Amygdala (tissue), 56 donors: ENCODE data around the gene EXOSC7.
"Not testable (repeated sequence)": the region's sequence is repeated elsewhere in the genome, so short reads cannot be mapped to it uniquely, and the experiment has no call there.

Experiments used
- DNase-seq, 56 donors: peaks; one replicate each; lab custom pipeline; 2025; lab: John Stamatoyannopoulos, UW

Gene EXOSC7

DNA sequence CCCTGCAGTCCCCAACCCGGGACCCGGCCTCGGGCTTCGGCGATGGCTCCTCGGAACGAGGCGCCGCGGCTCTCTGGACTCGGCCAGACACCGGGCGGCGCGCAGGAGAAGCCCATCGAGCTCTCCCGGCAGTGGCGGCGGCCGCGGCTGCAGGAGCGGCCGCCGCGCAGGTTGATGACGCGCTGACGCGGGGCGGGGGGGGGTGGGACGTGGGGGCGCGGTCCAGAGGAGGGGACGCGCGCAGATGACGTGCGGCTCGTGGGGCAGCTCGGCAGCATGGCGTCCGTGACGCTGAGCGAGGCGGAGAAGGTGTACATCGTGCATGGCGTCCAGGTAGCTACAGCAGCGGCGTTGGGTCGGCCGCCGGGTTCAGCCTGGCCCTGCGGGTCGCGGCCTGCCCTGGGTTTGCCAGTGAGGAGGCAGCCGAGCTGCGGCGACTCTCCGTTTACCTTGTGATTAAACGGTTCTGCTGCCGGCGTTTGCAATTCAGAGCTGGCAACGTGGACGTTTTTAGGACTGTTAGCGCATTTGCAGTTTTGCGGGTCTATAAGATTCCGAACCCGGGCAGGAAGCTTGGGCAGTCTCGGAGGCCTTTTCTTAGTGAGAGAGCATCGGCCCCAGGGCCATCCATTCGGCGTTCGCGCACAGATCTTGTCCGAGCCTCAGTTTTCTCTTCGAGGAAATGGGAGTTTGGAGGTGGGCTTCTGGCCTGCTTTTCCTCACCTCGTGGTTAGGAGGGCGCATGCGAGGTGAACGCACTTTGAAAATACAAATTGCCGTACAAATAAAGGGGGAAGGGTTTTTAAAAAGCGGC is at the start of gene EXOSC7, which contains the start of gene ZDHHC3:
EXOSC7 (plus strand) TSS at position 243 of the 814 bp plus-strand sequence; CDS start at position 277, 34 bp downstream.
ZDHHC3 (minus strand) TSS at position 173 of the 814 bp plus-strand sequence. CDS start 16,738 bp downstream, outside the sequence.
- peak in 55 of 56 donors; percentile 27 to 90 (median 75) for DNase-seq

DNA sequence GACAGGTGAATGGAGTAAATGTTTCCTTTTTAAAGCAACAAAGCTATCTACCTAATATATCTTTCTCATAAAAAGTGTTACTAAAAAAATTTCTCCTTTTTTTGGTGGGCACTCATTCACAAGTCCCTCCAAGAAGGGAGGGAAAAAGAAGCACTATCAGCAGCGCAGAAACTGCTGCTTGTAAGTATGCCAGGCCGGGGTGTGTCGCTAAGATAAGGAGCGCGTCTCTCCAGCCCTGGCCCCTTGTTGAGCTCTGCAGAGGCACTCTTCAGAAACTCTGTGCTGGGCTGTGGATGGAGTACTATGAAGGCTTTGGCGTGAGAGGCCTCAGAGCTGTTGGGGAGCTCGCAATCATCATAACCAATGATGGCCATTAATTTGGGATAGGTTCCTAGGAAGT is 49.1 kb upstream of the EXOSC7 start:
- DNase-seq = no peak

DNA sequence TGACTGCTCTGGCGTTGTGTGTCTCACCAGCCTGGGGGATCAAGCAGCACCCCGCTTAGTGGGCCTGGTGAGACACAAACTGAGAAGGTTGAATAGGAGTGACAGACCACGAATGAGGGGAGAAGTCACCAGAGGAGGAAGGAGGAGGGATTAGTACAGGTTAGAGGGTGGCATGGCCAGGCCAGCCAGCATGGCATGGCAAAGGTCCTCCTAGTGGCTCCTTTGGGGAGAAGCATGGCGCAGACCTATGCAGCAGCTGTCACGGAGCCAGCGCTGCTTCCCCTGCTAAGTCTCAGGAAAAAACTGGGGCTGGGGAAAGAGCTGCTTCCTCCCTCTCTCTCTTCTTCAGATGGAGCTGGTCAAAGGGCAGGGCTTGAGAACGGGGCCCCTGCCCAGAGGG is 48.7 kb upstream of the EXOSC7 start:
- no peak for DNase-seq

DNA sequence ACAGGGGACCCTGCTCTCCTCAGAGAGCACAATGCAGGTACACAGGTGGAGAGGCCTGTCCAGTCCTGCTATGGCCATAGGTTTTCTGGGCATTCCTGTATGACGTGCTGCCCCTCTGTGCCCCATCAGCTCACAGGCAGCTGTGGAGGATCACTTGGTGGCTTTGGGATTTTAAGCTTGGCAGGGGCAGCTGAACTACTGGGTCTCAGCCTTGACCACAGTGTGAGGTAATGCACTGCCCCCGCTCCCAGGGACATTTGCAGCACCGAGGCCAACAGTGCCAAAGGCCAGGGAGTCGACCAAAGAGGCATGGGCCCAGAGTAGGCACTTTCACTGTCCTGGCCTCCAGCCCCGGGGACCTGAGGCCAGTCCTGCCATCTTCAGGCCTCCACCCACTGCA is 46.3 kb upstream of the EXOSC7 start:
- DNase-seq = no peak

DNA sequence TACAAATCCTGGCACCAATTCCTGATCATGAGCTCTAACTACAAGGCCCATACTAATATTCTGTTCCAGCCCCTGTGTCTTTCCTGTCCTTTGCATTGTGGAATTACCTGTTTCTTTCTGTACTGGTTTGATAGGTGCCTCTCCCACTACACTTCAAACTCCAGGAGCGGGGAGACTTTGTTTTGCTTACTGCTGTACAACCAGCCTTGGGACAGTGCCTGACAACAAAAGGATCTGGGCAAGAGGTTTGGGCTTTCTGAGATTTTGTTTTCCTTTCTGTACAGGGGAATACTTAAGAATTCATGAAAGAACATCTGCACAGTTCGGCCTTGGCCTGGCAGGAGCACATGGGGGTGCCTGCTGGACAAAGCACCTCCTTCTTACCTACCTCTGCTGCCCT is 45.1 kb upstream of the EXOSC7 start:
- no peak for DNase-seq

DNA sequence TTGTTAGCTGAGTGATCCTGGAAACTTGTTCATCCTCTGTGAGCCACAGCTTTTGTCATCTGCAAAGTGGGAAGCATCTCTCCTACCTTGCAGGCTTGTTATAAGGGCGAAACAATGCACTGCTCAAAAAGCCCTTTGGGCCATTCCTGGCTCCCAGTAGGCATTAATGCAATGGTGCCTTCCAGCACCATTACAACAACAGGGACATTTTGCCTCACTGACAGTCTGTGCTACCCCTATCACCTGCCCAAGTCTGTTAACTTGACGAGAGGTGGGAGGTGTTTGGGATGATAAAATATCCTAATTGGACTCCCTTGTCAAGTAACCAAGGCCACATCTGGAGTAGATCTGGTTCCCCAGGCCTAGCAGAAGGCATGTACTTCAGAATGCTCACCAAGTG is 44.3 kb upstream of the EXOSC7 start:
- DNase-seq = no peak

DNA sequence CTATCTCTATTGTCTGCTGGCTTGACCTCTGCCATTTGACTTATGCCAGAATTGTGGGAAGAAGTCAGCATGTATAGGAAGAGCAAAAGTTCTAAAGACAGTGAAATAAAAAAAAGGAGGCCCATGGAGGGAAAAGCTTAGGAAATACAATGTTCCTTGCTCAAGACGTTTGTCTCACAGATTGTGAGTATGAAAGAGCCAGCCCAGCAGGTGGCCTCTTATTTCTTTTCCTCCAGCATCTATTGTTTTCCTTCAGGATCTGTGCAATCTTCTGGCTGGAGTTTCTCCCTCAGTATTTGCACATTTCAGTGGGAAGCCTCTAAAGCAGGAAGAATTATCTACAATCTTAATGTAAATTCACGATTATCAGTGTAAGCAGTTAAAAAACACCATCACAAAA is 43.8 kb upstream of the EXOSC7 start:
- DNase-seq = no peak

DNA sequence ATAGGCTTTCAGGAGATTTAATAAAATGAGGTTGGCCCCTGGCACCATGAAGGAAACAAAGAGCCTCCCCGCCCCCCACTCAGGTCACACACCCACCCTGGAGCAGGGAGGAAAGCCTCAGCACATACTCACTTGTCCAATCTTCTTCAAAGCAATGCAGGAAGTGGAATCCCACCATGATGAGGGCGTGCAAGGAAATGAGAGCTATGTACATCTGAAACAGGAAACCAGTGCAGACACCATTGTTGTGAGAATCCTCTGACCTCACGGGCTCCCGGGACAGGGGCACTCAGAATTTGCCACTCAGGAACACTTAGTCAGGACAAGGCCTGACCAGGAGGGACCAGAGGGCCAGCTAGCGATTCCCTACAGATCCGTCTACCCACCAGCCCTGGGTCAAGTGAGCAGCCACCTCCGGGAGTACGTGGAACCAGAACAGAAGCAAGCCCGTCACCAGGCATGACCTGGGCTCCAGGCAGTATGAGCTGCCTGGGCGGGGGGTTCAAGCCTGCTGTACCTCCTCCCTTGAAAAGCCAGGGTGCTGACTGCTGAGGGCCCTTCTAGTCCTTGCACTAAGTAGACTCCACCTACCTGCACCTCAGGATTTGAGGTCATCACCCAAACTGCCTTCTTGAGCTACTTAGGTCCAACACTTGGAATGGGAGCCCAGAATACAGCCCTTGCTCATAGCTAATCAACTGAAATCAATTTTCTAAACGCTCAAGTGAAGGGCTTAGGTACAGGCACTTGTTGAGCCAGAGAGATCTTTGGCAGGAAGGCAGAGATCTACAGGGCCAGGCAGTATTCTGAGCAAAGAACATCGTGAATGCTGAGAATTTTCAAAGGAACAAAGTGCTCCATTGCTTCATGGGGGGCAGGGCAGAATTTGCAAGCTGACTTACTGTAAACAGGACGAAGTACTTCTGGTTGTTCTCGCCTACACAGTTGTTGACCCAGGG is 42.8 kb upstream of the EXOSC7 start:
- DNase-seq = no peak

DNA sequence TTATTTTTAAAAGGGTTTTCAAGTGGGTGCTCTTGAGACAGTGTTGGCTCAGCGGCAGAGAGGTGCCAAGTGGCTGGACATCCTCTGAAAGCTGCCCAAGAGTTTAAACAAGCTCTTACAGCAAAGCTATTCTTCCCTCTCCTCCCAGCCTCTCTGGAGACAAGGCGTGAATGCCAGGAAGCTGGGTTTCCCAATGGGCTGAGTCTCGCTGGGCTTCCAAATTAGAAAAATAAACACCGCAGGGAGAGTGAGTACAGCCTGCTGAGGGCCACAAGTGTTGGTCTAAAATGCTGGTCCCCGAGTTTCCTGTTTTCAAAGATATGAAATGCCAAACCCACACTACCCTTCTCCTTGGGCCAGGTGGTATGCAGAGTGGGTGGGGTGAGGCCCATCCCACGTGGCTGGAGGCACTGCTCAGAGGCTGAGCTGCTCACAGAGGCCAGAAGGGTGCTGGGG is 36.4 kb upstream of the EXOSC7 start:
- peak in 17 of 56 donors; percentile 4 to 49 (median 15) for DNase-seq

DNA sequence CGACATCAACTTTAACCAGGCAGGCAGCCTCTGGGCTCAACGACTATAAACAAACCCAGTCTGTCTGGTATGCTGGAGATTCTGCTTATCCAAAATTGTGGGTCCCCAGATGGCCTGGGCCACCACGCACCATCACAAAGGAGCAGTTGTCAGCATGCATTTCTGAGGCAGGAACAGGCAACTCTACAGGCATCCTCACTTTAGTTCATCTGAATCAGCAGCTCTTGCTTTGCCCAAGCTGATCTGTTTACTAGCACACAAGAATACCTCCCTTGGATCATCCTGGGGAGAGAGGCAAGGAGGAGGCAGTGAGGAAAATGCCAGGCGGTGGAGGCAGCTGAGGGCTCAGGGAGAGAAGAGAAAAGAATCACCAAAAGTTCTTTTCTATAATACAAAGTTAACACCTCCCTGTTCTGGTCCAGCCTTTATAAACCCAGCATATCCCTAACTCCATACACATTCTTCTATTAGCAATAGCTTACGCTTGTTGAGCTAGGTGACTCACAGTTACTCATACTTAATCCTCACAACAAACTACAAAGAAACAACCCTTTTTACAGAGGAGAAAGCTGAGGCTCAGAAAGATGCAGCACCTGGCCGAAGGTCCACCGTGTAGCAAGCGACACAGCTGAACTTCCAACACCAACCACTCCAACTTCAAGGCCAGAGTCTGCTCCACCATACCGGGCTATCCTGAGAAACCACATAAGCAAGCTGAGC is 33.7 kb upstream of the EXOSC7 start:
- no peak for DNase-seq

DNA sequence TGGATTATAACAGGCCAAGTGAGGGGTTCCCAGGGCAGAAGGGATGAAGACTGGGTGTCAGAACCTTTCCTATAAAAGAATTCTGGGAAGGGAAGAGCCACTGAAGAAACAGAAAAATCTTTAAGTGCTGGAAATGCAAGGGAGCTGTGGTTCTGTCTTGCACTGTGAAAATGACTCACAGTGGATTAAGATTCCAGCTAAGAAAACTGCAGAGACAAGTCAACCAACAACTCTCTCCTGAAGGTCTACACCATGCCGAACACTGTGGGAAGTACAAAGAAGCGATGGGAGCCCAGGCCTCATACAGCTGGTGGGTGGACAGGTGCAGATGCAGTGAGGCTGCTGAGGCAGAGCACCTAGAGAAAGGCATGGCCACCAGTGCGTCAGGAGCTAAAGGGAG is 27.8 kb upstream of the EXOSC7 start:
- no peak for DNase-seq

DNA sequence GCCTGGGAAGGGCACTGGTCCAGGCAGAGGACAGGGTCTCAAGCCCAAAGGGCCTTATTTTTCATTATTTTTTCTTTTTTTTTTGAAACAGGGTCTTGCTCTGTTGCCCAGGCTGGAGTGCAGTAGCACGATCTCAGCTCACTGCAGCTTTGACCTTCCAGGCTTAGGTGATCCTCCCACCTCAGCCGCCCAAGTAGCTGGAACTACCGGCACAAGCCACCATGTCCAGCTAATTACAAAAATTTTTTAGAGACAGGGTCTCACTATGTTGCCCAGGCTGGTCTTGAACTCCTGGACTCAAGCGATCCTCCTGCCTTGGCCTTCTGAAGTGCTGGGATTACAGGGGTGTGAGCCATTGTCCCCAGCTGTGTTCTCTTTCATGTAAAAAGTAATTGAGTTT is 26.3 kb upstream of the EXOSC7 start:
- DNase-seq = not testable (repeated sequence)

DNA sequence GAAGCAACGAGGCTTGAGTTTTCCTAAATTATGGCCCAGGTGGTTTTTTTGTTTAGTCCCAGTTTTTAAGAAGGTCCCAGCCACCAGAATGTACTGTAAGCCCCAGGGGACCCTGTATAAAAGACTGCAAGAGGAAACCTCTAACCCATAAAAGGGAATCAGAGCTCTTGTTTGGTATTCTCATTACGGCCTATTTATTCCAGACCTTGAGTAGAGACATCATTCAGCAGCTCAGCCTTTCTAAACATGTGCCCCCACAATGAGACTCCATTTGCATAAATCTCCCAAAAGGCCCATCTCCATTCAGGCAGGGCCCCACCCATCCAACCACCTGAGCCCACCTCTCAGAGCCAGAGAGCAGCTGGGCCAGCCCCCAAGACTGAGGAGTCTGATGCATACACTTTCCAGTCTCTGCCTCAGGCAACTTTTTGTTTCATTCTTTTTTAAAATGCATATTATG is 25.7 kb upstream of the EXOSC7 start:
- DNase-seq = no peak

DNA sequence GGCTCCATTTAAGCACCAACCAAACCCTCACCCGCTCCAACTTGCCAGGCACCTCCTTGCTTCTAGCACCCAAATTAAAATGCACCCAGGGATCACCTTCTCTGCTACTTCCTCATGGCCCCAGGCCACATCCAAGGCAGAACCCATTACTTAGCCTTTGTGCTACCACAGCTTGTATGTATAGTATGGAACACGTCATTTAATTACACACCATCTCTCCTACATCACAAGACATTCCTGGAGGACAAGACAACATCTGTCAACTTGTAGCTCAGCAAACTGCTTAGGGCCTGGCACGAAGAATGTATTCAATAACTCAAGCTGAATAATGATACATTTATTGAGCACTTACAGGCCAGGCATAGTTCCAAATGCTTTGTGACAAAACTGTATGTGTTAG is 23.4 kb upstream of the EXOSC7 start:
- no peak for DNase-seq

DNA sequence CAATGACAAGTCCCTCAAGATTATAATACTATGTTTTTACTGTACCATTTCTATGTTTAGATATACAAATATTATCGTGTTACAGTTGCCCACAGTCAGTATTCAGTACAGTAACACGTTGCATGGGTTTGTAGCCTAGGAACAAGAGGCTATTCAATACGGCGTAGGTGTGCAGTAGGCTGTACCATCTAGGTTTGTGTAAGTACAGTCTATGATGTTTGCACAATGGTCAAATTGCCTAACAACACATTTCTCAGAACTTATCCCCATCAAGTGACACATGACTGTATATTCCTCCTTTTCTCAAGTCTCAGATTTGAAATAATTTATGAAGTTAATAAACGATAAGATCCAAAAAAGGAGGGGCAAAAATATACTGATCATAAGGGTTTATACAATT is 21.7 kb upstream of the EXOSC7 start:
- DNase-seq = no peak

DNA sequence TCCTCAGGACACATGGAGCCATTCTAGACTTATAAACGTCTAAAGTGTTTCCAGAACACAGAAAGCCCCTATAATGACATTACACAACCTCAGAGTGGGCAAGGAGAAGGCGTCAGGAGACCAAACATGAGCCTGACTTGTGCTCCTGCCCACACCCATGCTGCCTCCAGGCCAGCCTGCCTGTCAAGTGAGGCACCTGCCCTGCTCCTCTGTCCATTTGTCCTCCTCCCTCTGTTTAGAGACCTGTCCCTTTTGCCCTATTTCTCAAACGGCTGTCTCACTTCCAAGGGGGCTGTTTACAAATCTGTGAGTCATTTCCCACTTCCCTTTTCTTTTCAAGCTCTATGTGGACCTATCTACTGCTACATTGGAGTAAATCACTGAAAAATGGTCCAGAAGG is 21.1 kb upstream of the EXOSC7 start:
- DNase-seq = no peak

DNA sequence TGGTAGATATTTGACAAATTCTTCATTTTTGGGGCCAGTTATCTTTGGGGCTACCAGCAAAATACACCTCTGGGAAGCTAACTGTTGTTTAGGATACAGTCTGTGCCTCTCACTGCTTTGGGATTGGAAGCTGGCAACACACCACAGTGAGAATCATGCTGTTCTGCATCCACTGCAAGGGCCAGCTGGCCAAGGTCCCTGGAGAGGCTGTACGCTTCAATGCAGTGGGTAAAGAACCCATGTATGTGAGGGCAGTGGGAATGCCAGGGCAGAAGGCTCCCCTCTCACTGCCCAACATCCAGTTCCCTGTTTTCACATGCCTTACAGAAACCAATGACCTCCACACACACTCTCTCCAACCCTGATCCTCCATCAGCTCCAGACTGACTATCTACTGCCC is 20.1 kb upstream of the EXOSC7 start:
- peak in 1 of 56 donors; percentile 13 for DNase-seq

DNA sequence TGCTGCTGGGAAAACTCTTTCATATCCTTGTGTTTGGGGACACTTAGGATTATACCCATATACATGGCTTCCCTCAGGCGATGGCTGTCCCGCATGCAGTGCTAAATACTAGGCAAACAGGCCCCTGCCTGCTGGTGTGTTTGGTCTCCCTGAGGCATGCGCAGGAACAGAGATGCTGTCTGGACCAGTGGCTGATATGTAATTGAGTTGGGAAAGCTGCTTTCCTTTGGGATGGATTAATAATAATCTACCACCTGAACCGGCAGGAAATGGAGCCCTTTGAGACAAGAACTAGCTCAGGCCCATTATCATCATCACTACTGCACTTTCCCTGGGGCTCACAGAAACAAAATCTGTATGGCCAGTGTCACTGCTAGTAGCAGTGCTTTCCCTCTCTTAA is 18.1 kb upstream of the EXOSC7 start:
- no peak for DNase-seq

DNA sequence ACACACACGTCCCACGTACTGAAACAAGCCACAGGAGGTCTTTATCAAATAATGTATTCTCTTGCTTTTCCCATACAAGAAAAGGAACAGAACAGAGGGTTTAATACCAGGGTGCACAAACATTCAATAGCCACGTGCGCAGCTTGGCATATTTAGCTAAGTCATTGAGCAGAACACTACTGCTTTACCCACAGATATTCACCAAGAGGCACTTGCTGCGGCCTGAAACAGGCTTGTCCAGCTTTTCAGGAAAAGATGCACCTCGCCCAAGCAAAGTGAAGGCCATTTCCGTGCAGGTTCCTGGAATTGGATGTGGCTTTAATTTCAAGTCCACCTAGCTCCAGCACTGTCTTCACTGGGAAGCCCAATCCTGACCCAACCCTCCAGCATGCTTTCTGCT is 17.7 kb upstream of the EXOSC7 start:
- no peak for DNase-seq

DNA sequence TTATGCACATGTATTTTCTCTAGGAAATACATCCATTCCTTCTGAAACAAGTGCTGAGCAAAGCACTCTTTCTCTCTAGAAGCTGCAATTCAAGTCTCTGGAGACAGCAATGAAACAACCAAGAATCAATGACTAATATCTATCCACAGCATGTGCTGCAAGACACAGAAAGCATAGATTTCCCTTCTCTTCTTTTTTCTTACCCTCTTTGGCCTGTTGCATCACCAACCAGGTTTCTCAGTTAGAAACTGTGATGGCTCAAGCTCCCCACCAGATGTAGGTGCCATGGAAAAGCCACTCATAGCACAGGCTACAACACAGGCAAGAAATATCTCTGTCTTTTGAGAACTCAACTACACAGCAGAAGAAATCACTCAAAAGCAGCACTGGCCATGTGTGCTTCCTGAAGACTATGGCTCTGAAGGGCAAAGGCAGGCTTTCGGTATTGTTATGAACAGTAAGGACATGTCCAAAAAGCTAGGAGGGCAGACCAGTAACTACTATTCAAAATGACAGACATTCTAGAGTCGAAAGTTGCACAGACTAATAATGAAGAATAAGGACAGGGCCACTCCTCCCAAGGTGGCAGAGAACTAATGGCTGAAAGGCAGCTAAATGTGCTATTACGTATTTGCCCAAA is 15.5 kb upstream of the EXOSC7 start:
- no peak for DNase-seq
